GM12865 (cell line): ENCODE data around the gene NBEAL1.
"Not testable (repeated sequence)": the region's sequence is repeated elsewhere in the genome, so short reads cannot be mapped to it uniquely, and the experiment has no call there.

Source experiments
- DNase-seq: peaks from one replicate; pipeline ENCODE4 v3.0.0; 2010; ENCODE audit warnings: low read depth
- H3K4me3 ChIP-seq: 2 replicates; pipeline ENCODE4 v1.5.1; 2011; ENCODE audit warnings: mild to moderate bottlenecking, low read depth, low read length, control low read depth
- CTCF ChIP-seq: IDR thresholded peaks from 2 replicates; pipeline ENCODE4 v1.5.1; 2011; ENCODE audit warnings: low read length, control low read depth, low read depth, inconsistent platforms; ENCODE audit not compliant: insufficient read depth; ENCODE audit errors: missing control alignments

NBEAL1 gene

GRCh38 chr2:203122317-203122986 is 107.8 kb downstream of the NBEAL1 start:
- no peak overlapping the region for H3K4me3 ChIP-seq
- DNase-seq = peak; percentile 7
- TF ChIP-seq CTCF = no peak

- no peak for DNase-seq
- H3K4me3 ChIP-seq = no peak overlapping the region
- no peak for TF ChIP-seq CTCF
These were observed 112.3 kb downstream of the NBEAL1 start for GRCh38 chr2:203126996-203127395.

GRCh38 chr2:203135105-203135504 is 120.4 kb downstream of the NBEAL1 start:
- no peak for TF ChIP-seq CTCF
- no peak overlapping the region for H3K4me3 ChIP-seq
- DNase-seq = no peak

GRCh38 chr2:203143391-203143790 is 128.7 kb downstream of the NBEAL1 start:
- no peak for DNase-seq
- TF ChIP-seq CTCF = no peak
- H3K4me3 ChIP-seq = no peak overlapping the region

GRCh38 chr2:203149194-203149593 is 134.5 kb downstream of the NBEAL1 start:
- H3K4me3 ChIP-seq = no peak overlapping the region
- no peak for DNase-seq
- TF ChIP-seq CTCF = no peak

GRCh38 chr2:203155406-203155805 is 140.7 kb downstream of the NBEAL1 start:
- no peak overlapping the region for H3K4me3 ChIP-seq
- DNase-seq = peak; percentile 21
- no peak for TF ChIP-seq CTCF

- not testable (repeated sequence) for H3K4me3 ChIP-seq, DNase-seq
These were observed 148.0 kb downstream of the NBEAL1 start for GRCh38 chr2:203162722-203163121.
